Stimulated activated naive CD8-positive, alpha-beta T cell treated with anti-CD3 and anti-CD28 coated beads, Interleukin-15, amount 100 ng/mL, for 72 hours (primary cell): ENCODE measurements around the gene CDH20.
"Not testable (repeated sequence)": the region's sequence is repeated elsewhere in the genome, so short reads cannot be mapped to it uniquely, and the experiment has no call there.

Source experiments
- ATAC-seq: fragments of 150-1000 bp; cut with Tn5 transposase; 2 replicates; pipeline ENCODE4 v1.10.0; 2021; ENCODE audit warnings: mild to moderate bottlenecking, moderate library complexity
- DNase-seq, 2 donors: peaks; one replicate each; pipeline ENCODE4 v3.0.0; 2021 to 2022
- H3K27ac Mint-ChIP-seq, 2 donors: one replicate each; pipeline ENCODE4 v1.8.0; 2022; ENCODE audit warnings: mild to moderate bottlenecking in 2 of 2, mixed read lengths in 2 of 2, moderate library complexity in 2 of 2
- H3K27me3 Mint-ChIP-seq: one replicate; pipeline ENCODE4 v1.8.0; 2022; ENCODE audit warnings: mixed read lengths
- H3K4me1 Mint-ChIP-seq: one replicate; pipeline ENCODE4 v1.8.0; 2022; ENCODE audit warnings: mild to moderate bottlenecking, mixed read lengths
- H3K4me3 Mint-ChIP-seq, 2 donors: one replicate each; pipeline ENCODE4 v1.8.0; 2022; ENCODE audit warnings: mild to moderate bottlenecking in 2 of 2, mixed read lengths in 2 of 2, moderate library complexity in 1 of 2
- H3K9me3 Mint-ChIP-seq, 2 donors: one replicate each; pipeline ENCODE4 v1.8.0; 2022; ENCODE audit warnings: mixed read lengths in 2 of 2

The CDH20 gene

GRCh38 chr18:61334951-61335683, 1.9 kb downstream of the CDH20 start:
- H3K4me1 Mint-ChIP-seq: peaks cover 4% of the 10 kb centered on the region
- DNase-seq (no peak), ATAC-seq (no peak)
- no peaks in the 10 kb centered on the region for H3K9me3 Mint-ChIP-seq
- peaks cover 44% of the 10 kb centered on the region for H3K27me3 Mint-ChIP-seq
- no peak overlapping the region for H3K27ac Mint-ChIP-seq
- H3K4me3 Mint-ChIP-seq: no peak overlapping the region

- no peak for ATAC-seq
- Mint-ChIP-seq H3K4me1 (peaks cover 4% of the 10 kb centered on the region), H3K9me3 (no peaks in the 10 kb centered on the region), H3K4me3 (no peak overlapping the region), H3K27me3 (peaks cover 44% of the 10 kb centered on the region), H3K27ac (no peak overlapping the region)
- DNase-seq: no peak
These were observed 2.7 kb downstream of the CDH20 start for GRCh38 chr18:61335684-61336555.

- no peak for ATAC-seq
- peaks cover 44% of the 10 kb centered on the region for H3K27me3 Mint-ChIP-seq
- H3K27ac Mint-ChIP-seq: no peak overlapping the region
- H3K9me3 Mint-ChIP-seq: no peaks in the 10 kb centered on the region
- H3K4me1 Mint-ChIP-seq: peaks cover 4% of the 10 kb centered on the region
- H3K4me3 Mint-ChIP-seq: no peak overlapping the region
- no peak for DNase-seq
These were observed 3.5 kb downstream of the CDH20 start for GRCh38 chr18:61336766-61337165.

GRCh38 chr18:61337527-61337926, 4.3 kb downstream of the CDH20 start:
- H3K27me3 Mint-ChIP-seq: peaks cover 44% of the 10 kb centered on the region
- H3K4me1 Mint-ChIP-seq: peaks cover 4% of the 10 kb centered on the region

GRCh38 chr18:61340148-61340547, 6.9 kb downstream of the CDH20 start:
- no peak overlapping the region for H3K4me3 Mint-ChIP-seq
- H3K27ac Mint-ChIP-seq: no peak overlapping the region
- ATAC-seq (no peak), DNase-seq (no peak)
- H3K9me3 Mint-ChIP-seq: no peaks in the 10 kb centered on the region
- H3K27me3 Mint-ChIP-seq: peaks cover 18% of the 10 kb centered on the region
- H3K4me1 Mint-ChIP-seq: no peaks in the 10 kb centered on the region

More at GRCh38 chr18:61337527-61337926, 4.3 kb downstream of the CDH20 start:
- Mint-ChIP-seq H3K27ac (no peak overlapping the region), H3K9me3 (no peaks in the 10 kb centered on the region), H3K4me3 (no peak overlapping the region)
- DNase-seq (no peak), ATAC-seq (no peak)

GRCh38 chr18:61348230-61348629, 15.0 kb downstream of the CDH20 start:
- DNase-seq (no peak), ATAC-seq (no peak)
- H3K27me3 Mint-ChIP-seq: no peaks in the 10 kb centered on the region
- no peak overlapping the region for H3K27ac Mint-ChIP-seq
- no peak overlapping the region for H3K4me3 Mint-ChIP-seq
- no peaks in the 10 kb centered on the region for H3K4me1 Mint-ChIP-seq
- peaks cover 5 to 8% of the 10 kb centered on the region in 2 donors for H3K9me3 Mint-ChIP-seq

GRCh38 chr18:61350578-61350977, 17.3 kb downstream of the CDH20 start:
- Mint-ChIP-seq H3K4me3 (no peak overlapping the region), H3K27ac (no peak overlapping the region), H3K4me1 (no peaks in the 10 kb centered on the region), H3K9me3 (peaks cover 5 to 8% of the 10 kb centered on the region in 2 donors), H3K27me3 (no peaks in the 10 kb centered on the region)
- DNase-seq (no peak), ATAC-seq (no peak)

GRCh38 chr18:61352059-61352458, 18.8 kb downstream of the CDH20 start:
- DNase-seq: no peak
- Mint-ChIP-seq H3K4me3 (no peak overlapping the region), H3K27ac (no peak overlapping the region), H3K4me1 (no peaks in the 10 kb centered on the region), H3K27me3 (no peaks in the 10 kb centered on the region), H3K9me3 (peaks cover 0 to 5% of the 10 kb centered on the region in 2 donors)
- no peak for ATAC-seq

GRCh38 chr18:61352611-61353010, 19.4 kb downstream of the CDH20 start:
- ATAC-seq (no peak), DNase-seq (no peak)
- Mint-ChIP-seq H3K27me3 (no peaks in the 10 kb centered on the region), H3K4me3 (no peak overlapping the region), H3K4me1 (no peaks in the 10 kb centered on the region), H3K9me3 (peaks cover 0 to 5% of the 10 kb centered on the region in 2 donors), H3K27ac (no peak overlapping the region)

- Mint-ChIP-seq H3K4me3 (no peak overlapping the region), H3K27ac (no peak overlapping the region), H3K4me1 (peaks cover 7% of the 10 kb centered on the region), H3K27me3 (no peaks in the 10 kb centered on the region), H3K9me3 (no peaks in the 10 kb centered on the region)
- no peak for DNase-seq
- ATAC-seq: peak; percentile 37
These were observed 27.5 kb downstream of the CDH20 start for GRCh38 chr18:61360404-61361383.

GRCh38 chr18:61362511-61362910, 29.3 kb downstream of the CDH20 start:
- no peaks in the 10 kb centered on the region for H3K27me3 Mint-ChIP-seq
- no peak overlapping the region for H3K4me3 Mint-ChIP-seq
- DNase-seq (no peak), ATAC-seq (no peak)
- peaks cover 7% of the 10 kb centered on the region for H3K4me1 Mint-ChIP-seq
- H3K27ac Mint-ChIP-seq: no peak overlapping the region
- H3K9me3 Mint-ChIP-seq: no peaks in the 10 kb centered on the region

GRCh38 chr18:61364953-61365352, 31.7 kb downstream of the CDH20 start:
- Mint-ChIP-seq H3K27ac (no peak overlapping the region), H3K27me3 (no peaks in the 10 kb centered on the region), H3K4me3 (no peak overlapping the region), H3K9me3 (no peaks in the 10 kb centered on the region), H3K4me1 (peaks cover 7% of the 10 kb centered on the region)
- DNase-seq: no peak
- no peak for ATAC-seq

GRCh38 chr18:61368001-61368400, 34.8 kb downstream of the CDH20 start:
- no peak for ATAC-seq
- Mint-ChIP-seq H3K27ac (no peak overlapping the region), H3K27me3 (no peaks in the 10 kb centered on the region), H3K4me3 (no peak overlapping the region), H3K9me3 (no peaks in the 10 kb centered on the region), H3K4me1 (no peaks in the 10 kb centered on the region)
- no peak for DNase-seq

GRCh38 chr18:61369671-61370070, 36.4 kb downstream of the CDH20 start:
- H3K4me1 Mint-ChIP-seq, ATAC-seq, H3K9me3 Mint-ChIP-seq, H3K27me3 Mint-ChIP-seq, H3K4me3 Mint-ChIP-seq, DNase-seq, H3K27ac Mint-ChIP-seq: not testable (repeated sequence)

- peaks cover 0 to 4% of the 10 kb centered on the region in 2 donors for H3K9me3 Mint-ChIP-seq
- no peak for ATAC-seq
These were observed 37.9 kb downstream of the CDH20 start for GRCh38 chr18:61371111-61371510.

More at GRCh38 chr18:61371111-61371510, 37.9 kb downstream of the CDH20 start:
- Mint-ChIP-seq H3K27me3 (no peaks in the 10 kb centered on the region), H3K27ac (no peak overlapping the region), H3K4me3 (no peak overlapping the region), H3K4me1 (no peaks in the 10 kb centered on the region)
- DNase-seq: no peak
